ENCODE results near the gene SLC47A2. TPM values are rescaled to one million over a fixed set of nuclear protein-coding genes. Genes with fewer than 3 reads are reported as not detected.

SLC47A2 gene
- total RNA-seq, 1 donor from 2014 or later: not detected

- ATAC-seq (ENCODE audit: poor library complexity) (no peak), DNase-seq (no peak)
- intact Hi-C loops (cut with DNase I): no loop called here
These were observed 84.5 kb downstream of the SLC47A2 start for GRCh38 chr17:19631905-19632304.

GRCh38 chr17:19630661-19631060 lies 85.7 kb downstream of the SLC47A2 start:
- DNase-seq (no peak), ATAC-seq (ENCODE audit: poor library complexity) (no peak)
- intact Hi-C loops (cut with DNase I): no loop called here

GRCh38 chr17:19630035-19630434 lies 86.3 kb downstream of the SLC47A2 start:
- intact Hi-C loops (cut with DNase I): no loop called here
- ATAC-seq (ENCODE audit: poor library complexity): no peak
- no peak for DNase-seq

- no peak for ATAC-seq (ENCODE audit: poor library complexity)
- intact Hi-C loops (cut with DNase I): no loop called here
- no peak for DNase-seq
These were observed 86.9 kb downstream of the SLC47A2 start for GRCh38 chr17:19629449-19629848.

Other genes starting within 250 kb of the SLC47A2 start
- gene SLC47A1, start 182.7 kb downstream of the SLC47A2 start, total RNA-seq: 3.7 TPM
- 53.6 TPM for gene ALDH3A2, start 67.8 kb downstream of the SLC47A2 start, total RNA-seq
- 0.27 TPM for gene ALDH3A1, start 31.7 kb upstream of the SLC47A2 start, total RNA-seq
- 14.6 TPM for gene ULK2, start 151.4 kb upstream of the SLC47A2 start, total RNA-seq